ES-I3 (cell line): ENCODE data around the gene PALLD.
"Not testable (repeated sequence)": the region's sequence is repeated elsewhere in the genome, so short reads cannot be mapped to it uniquely, and the experiment has no call there.

Source experiments
- H3K36me3 ChIP-seq: 2 replicates; pipeline ENCODE4 v1.6.1; 2013; ENCODE audit warnings: mild to moderate bottlenecking, low read length, control low read depth, moderate library complexity; ENCODE audit not compliant: insufficient read depth
- H3K4me1 ChIP-seq: 2 replicates; pipeline ENCODE4 v1.6.1; 2013; ENCODE audit warnings: mild to moderate bottlenecking, control low read depth, low read length; ENCODE audit not compliant: insufficient read depth
- H3K9ac ChIP-seq: 2 replicates; pipeline ENCODE4 v1.6.1; 2013; ENCODE audit warnings: low read depth, mild to moderate bottlenecking, low read length, moderate library complexity
- H3K9me3 ChIP-seq: 2 replicates; pipeline ENCODE4 v1.6.1; 2013; ENCODE audit warnings: mild to moderate bottlenecking, low read length, moderate library complexity; ENCODE audit not compliant: control insufficient read depth, insufficient read depth

Gene PALLD

DNA sequence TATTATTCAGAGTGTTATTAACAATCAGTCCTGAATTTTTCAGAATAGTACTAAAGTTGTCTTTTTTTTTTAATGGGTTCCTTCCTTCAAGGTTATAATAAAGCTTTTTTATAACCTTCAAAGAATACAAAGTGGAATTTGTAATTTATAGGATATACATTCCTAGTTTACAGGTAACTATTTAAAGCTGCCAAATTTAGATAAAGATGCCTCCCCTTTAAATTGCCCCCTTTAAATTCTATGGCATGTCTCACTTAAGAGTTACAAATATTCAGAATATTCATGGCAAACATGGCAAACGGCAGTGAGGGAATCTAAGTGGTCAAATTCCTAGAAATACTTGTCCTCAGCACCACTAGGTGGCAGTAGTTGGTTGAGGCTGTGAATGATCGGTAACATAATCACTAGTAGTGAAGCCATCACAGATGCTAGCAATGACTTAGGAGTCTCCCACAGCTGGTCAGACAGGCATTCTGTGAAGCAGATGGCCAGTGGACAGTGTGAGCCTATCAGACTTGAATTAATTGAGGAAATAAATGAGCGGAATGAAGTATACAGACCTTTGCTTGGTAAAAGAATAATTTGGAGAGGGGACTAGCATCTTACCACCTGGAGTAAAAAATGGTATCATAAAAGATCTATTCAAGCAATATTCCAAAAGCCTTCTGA is 426.8 kb downstream of the PALLD start:
- no peaks in the 10 kb centered on the region for H3K9me3 ChIP-seq
- H3K4me1 ChIP-seq = peaks cover 19% of the 10 kb centered on the region
- H3K36me3 ChIP-seq = no peaks in the 10 kb centered on the region; the same call in none of the 2 replicates

GRCh38 chr4:168924667-168925066 is 427.8 kb downstream of the PALLD start:
- Histone ChIP-seq H3K4me1 (peaks cover 18% of the 10 kb centered on the region), H3K36me3 (no peaks in the 10 kb centered on the region; the same call in none of the 2 replicates), H3K9ac (no peak overlapping the region), H3K9me3 (no peaks in the 10 kb centered on the region)

More for the DNA sequence above, 426.8 kb downstream of the PALLD start:
- no peak overlapping the region for H3K9ac ChIP-seq

- 0 out of 2 replicates have a peak, but pooled peaks cover 5% of the 10 kb centered on the region for H3K4me1 ChIP-seq
- no peak overlapping the region for H3K9ac ChIP-seq
- H3K36me3 ChIP-seq = no peaks in the 10 kb centered on the region; the same call in none of the 2 replicates
- no peaks in the 10 kb centered on the region for H3K9me3 ChIP-seq
These were observed 429.1 kb downstream of the PALLD start for GRCh38 chr4:168925789-168926490.

GRCh38 chr4:168928346-168928745 is 431.5 kb downstream of the PALLD start:
- no peaks in the 10 kb centered on the region for H3K4me1 ChIP-seq
- no peaks in the 10 kb centered on the region; the same call in none of the 2 replicates for H3K36me3 ChIP-seq
- H3K9ac ChIP-seq = no peak overlapping the region
- no peaks in the 10 kb centered on the region for H3K9me3 ChIP-seq

DNA sequence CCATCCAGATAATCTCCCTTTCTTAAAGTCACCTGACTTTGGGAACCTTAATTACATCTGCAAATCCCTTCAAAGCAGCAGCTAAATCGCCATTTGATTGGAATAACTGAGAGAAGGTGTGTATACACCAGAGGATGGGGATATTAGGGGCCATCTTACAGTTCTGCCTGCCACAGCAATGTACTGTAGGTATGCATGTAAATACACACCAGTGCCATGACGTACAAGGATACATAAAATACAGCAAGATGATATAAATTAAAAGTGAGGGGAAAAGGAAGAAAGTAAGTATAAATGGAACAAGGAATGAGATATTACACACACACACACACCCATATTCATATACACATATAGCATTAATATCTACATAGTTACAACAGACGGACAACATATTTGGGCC is 432.0 kb downstream of the PALLD start:
- H3K4me1 ChIP-seq = no peaks in the 10 kb centered on the region
- no peak overlapping the region for H3K9ac ChIP-seq
- no peaks in the 10 kb centered on the region for H3K9me3 ChIP-seq
- no peaks in the 10 kb centered on the region; the same call in none of the 2 replicates for H3K36me3 ChIP-seq

DNA sequence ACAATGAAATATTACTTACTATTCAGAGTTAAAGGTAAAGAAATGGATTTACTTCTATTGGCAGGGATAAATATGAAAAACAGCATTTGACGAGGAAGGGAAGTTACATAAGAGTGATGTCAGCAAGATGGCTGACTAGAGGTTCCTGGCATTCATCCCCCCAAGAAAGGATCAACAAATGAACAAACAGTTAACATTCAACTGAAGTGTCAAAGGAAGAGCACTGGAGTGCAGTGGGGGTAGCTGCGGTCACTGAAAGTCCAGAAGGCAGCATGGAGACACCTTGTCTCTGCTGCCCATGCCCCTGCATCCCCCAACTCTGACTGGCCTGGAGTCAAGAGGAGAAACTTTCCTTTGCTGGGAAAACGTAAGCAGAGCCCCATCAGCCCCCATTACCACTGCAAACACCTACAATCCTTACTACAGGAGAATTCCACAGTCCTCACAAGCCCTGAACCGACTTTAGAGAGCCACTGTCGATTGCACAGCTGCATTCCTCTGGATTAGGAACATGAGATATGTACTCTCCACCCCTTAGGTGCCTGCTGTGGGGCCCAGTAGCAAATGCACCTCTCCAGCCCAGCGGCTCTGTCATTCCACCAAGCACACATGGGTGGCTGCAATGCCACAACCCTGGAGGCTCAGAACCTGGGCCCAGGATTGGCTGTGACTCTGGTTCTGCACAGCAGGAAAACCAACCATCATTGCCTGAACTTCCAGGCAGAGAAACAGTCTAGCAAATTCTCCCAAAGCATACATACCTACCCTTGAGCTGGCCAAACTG is 433.8 kb downstream of the PALLD start:
- H3K4me1 ChIP-seq = no peaks in the 10 kb centered on the region
- H3K9ac ChIP-seq = no peak overlapping the region
- H3K9me3 ChIP-seq = no peaks in the 10 kb centered on the region
- no peaks in the 10 kb centered on the region; the same call in none of the 2 replicates for H3K36me3 ChIP-seq

DNA sequence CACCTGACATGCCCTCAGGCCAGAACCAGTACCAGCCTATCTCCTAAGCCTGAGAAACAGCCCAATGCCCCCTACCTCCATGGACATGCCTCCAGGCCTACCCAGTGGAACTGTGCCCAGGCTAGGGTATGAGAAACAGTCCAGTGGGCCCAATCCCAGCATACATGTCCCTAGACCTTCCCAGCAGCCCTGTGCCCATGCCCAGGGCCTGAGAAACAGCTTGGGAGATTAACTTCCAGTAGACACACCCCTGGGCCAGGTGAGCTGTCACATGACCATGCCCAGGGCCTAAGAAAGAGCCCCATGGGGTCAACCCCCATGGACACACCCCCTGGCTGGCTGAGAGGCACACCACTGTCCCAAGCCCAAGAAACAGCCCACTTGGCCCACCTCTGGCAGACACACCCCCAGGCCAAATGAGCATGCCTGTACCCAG is 434.4 kb downstream of the PALLD start:
- H3K4me1 ChIP-seq = no peaks in the 10 kb centered on the region
- no peaks in the 10 kb centered on the region; the same call in none of the 2 replicates for H3K36me3 ChIP-seq
- no peaks in the 10 kb centered on the region for H3K9me3 ChIP-seq
- H3K9ac ChIP-seq = no peak overlapping the region

DNA sequence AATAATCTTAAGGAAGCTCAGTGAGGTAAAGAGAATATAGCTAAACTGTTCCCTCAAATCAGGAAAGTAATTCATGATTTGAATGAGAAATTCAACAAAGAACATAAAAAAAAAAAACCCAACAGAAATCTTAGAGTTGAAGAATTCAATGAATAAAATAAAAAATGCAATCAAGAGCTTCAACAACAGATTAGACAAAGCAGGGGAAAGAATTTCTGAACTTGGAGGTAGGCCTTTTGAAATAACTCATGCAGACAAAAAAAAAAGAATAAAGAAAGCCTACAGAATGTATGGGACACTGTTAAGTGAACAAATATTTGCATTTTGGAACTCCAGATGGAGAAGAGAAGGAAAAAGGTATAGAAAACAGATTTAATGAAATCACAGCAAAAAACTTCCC is 435.3 kb downstream of the PALLD start:
- H3K36me3 ChIP-seq = no peaks in the 10 kb centered on the region; the same call in none of the 2 replicates
- no peaks in the 10 kb centered on the region for H3K9me3 ChIP-seq
- H3K4me1 ChIP-seq = no peaks in the 10 kb centered on the region
- H3K9ac ChIP-seq = no peak overlapping the region

- Histone ChIP-seq H3K36me3 (no peaks in the 10 kb centered on the region), H3K9me3 (no peaks in the 10 kb centered on the region), H3K9ac (no peak overlapping the region), H3K4me1 (no peaks in the 10 kb centered on the region)
These were observed 436.6 kb downstream of the PALLD start for GRCh38 chr4:168933423-168933822.

DNA sequence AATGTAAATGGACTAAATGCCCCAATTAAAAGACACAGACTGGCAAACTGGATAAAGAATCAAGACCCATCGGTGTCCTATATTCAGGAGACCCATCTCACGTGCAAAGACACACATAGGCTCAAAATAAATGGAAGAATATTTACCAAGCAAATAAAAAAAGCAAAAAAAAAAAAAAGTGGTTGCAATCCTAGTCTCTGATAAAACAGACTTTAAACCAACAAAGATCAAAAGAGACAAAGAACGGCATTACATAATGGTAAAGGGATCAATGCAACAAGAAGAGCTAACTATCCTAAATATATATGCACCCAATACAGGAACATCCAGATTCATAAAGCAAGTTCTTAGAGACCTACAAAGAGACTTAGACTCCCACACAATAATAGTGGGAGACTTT is 440.6 kb downstream of the PALLD start:
- not testable (repeated sequence) for H3K36me3 ChIP-seq, H3K4me1 ChIP-seq, H3K9ac ChIP-seq, H3K9me3 ChIP-seq

GRCh38 chr4:168942985-168943384 is 446.1 kb downstream of the PALLD start:
- Histone ChIP-seq H3K9me3 (no peaks in the 10 kb centered on the region), H3K36me3 (no peaks in the 10 kb centered on the region), H3K9ac (no peak overlapping the region), H3K4me1 (no peaks in the 10 kb centered on the region)

GRCh38 chr4:168945291-168945690 is 448.4 kb downstream of the PALLD start:
- Histone ChIP-seq H3K4me1 (no peaks in the 10 kb centered on the region), H3K36me3 (no peaks in the 10 kb centered on the region), H3K9ac (no peak overlapping the region), H3K9me3 (no peaks in the 10 kb centered on the region)

GRCh38 chr4:168952821-168953246 is 456.0 kb downstream of the PALLD start:
- H3K9ac ChIP-seq, H3K36me3 ChIP-seq, H3K9me3 ChIP-seq, H3K4me1 ChIP-seq: not testable (repeated sequence)

- Histone ChIP-seq H3K9me3 (peaks cover 3% of the 10 kb centered on the region; the same call in 1 of the 2 replicates), H3K4me1 (no peaks in the 10 kb centered on the region), H3K9ac (no peak overlapping the region), H3K36me3 (no peaks in the 10 kb centered on the region; the same call in 1 of the 2 replicates)
These were observed 458.8 kb downstream of the PALLD start for GRCh38 chr4:168955674-168956073.
